ENCODE results near the gene REL.

The REL gene

GRCh38 chr2:60966507-60967405 lies 85.4 kb downstream of the REL start:
- no peak for DNase-seq

GRCh38 chr2:60972889-60973656 lies 91.7 kb downstream of the REL start:
- DNase-seq = no peak

GRCh38 chr2:60973705-60974104 lies 92.3 kb downstream of the REL start:
- DNase-seq = no peak

GRCh38 chr2:60974652-60975051 lies 93.3 kb downstream of the REL start:
- DNase-seq = no peak
